Testis (tissue), 3 donors: Measurements from ENCODE around the gene RAB40B. TPM values are rescaled to one million over a fixed set of nuclear protein-coding genes. Genes with fewer than 3 reads are reported as not detected.

ENCODE experiments used
- DNase-seq: peaks from one replicate; pipeline ENCODE4 v3.0.0-alpha.2; 2019
- H3K27ac ChIP-seq, 2 donors: fragments of 200-600 bp; sonication (generic); one replicate each; pipeline ENCODE4 v1.5.1; 2019
- H3K27me3 ChIP-seq: fragments of 200-600 bp; sonication (generic); one replicate; pipeline ENCODE4 v1.5.1; 2019
- H3K36me3 ChIP-seq: fragments of 200-600 bp; sonication (generic); one replicate; pipeline ENCODE4 v1.5.1; 2017; ENCODE audit warnings: low read depth; ENCODE audit errors: missing control alignments
- H3K4me1 ChIP-seq: fragments of 200-600 bp; sonication (generic); one replicate; pipeline ENCODE4 v1.5.1; 2019
- H3K4me3 ChIP-seq, 2 donors: fragments of 200-600 bp; sonication (generic); one replicate each; pipeline ENCODE4 v1.5.1; 2017 to 2019
- H3K9me3 ChIP-seq: fragments of 200-600 bp; sonication (generic); one replicate; pipeline ENCODE4 v1.5.1; 2017
- CTCF ChIP-seq, 3 experiments: fragments of 450-650 bp in 2 of 3; fragments of 200-600 bp in 1 of 3; sonication (generic) in 1 of 3; IDR thresholded peaks; one replicate each; pipeline ENCODE4 v1.5.1; 2016 to 2019; ENCODE audit warnings: antibody characterized with exemption in 3 of 3, mild to moderate bottlenecking in 2 of 3, moderate library complexity in 1 of 3
- POLR2A ChIP-seq: fragments of 450-650 bp; IDR thresholded peaks from one replicate; pipeline ENCODE4 v1.6.1; 2017; ENCODE audit warnings: antibody characterized with exemption, mild to moderate bottlenecking, moderate library complexity
- WGBS, 2 donors: methylation state at CpG; one replicate each; pipeline ENCODE4 v1.1.5; 2018; 5-methylcytosine and 5-hydroxymethylcytosine counted together
- intact Hi-C: fragments of 100-400 bp; cut with DNase I; formaldehyde crosslinking; loops from one replicate; pipeline ENCODE4 v1.15.1; 2023; ENCODE audit warnings: low total_unique reads
- polyA plus RNA-seq: library from polyadenylated mRNA; stranded (reverse); fragments of 350-450 nt; fragmentation: Illumina TruSeq; extraction: RNeasy Lipid Tissue Mini Kit (QIAGEN cat#74804); gene quantifications from one replicate; pipeline ENCODE4 v1.2.3, GENCODE V29; 2014; ENCODE audit warnings: low read depth, low replicate concordance; ENCODE audit not compliant: insufficient read depth
- total RNA-seq, 2 donors: library from RNA; depleted of rRNA; stranded (reverse); fragments of >200 nt; gene quantifications; one replicate each; pipeline ENCODE4 v1.2.3, GENCODE V29; 2016

RAB40B gene
- total and polyA plus RNA-seq, 3 donors from 2014 or later = 9.4 to 16.4 (median 13.5) TPM

- Histone ChIP-seq H3K27me3 (no peaks in the 10 kb centered on the region), H3K27ac (no peak overlapping the region), H3K9me3 (no peaks in the 10 kb centered on the region), H3K36me3 (no peaks in the 10 kb centered on the region), H3K4me1 (no peaks in the 10 kb centered on the region), H3K4me3 (no peak overlapping the region)
- 75% methylated on average over 17 to 18 of the region's 18 CpGs for WGBS, 2 donors
- TF ChIP-seq POLR2A (no peak), CTCF (IDR thresholded peaks at IDR 0.05) (no peak)
- peak; percentile 48 for DNase-seq
- intact Hi-C loops = no loop called here
Observed at GRCh38 chr17:82690786-82691489, 7.6 kb downstream of the RAB40B start.

- TF ChIP-seq CTCF (IDR thresholded peaks at IDR 0.05) (no peak), POLR2A (no peak)
- no peaks in the 10 kb centered on the region for H3K4me1 ChIP-seq
- no peaks in the 10 kb centered on the region for H3K9me3 ChIP-seq
- H3K27ac ChIP-seq = no peak overlapping the region
- intact Hi-C loops = no loop called here
- 85 to 97% methylated on average over 3 to 7 of the region's 8 CpGs for WGBS, 2 donors
- no peak for DNase-seq
- H3K4me3 ChIP-seq = no peak overlapping the region
- no peaks in the 10 kb centered on the region for H3K36me3 ChIP-seq
- H3K27me3 ChIP-seq = no peaks in the 10 kb centered on the region
Observed at GRCh38 chr17:82689077-82689476, 9.4 kb downstream of the RAB40B start.

DNA sequence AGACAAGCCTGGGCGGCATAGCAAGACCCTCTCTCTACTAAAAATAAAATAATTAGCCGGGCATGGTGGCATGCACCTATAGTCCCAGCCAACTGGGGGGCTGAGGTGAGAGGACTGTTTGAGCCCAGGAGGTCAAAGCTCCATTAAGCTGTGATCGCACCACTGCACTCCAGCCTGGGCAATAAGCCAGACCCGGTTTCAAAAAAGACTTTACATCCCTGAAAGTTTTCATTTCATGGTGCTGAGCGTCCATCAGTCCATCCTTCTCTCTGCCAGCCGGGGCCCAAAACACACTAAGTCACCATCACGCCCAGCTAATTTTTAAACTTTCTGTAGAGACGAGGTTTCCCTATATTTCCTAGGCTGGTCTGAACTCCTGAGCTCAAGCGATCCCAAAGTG, 10.6 kb downstream of the RAB40B start:
- H3K9me3 ChIP-seq = no peaks in the 10 kb centered on the region
- intact Hi-C loops = no loop called here
- no peak for DNase-seq
- TF ChIP-seq POLR2A = no peak
- no peak for TF ChIP-seq CTCF (IDR thresholded peaks at IDR 0.05)
- WGBS, 2 donors = 91 to 93% methylated on average over 8 to 9 of the region's 9 CpGs
- H3K4me3 ChIP-seq = no peak overlapping the region
- H3K27me3 ChIP-seq = no peaks in the 10 kb centered on the region
- H3K27ac ChIP-seq = no peak overlapping the region
- no peaks in the 10 kb centered on the region for H3K4me1 ChIP-seq
- H3K36me3 ChIP-seq = no peaks in the 10 kb centered on the region

DNA sequence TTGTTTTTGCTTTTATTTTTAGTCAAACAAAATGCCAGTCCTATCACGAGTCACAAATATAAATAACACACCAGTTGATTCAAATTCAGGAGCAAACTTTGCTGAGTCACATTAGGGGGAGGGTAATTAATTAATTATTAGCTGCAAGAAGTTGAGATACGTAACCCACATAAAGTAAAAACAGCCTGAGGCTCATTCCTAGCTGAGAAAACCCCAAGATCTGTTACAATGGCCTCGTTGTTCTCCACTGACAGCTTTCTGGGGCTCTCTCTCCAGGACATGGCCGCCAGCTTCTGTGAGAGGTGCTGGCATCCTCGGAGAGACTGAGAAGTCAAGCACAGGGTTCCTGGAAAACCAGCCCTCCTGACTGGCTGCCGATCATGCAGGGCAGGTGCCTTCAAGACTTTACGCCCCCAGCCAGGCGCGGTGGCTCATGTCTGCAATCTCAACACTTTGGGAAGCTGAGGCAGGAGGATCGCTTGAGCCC, 11.1 kb downstream of the RAB40B start:
- Histone ChIP-seq H3K4me1 (no peaks in the 10 kb centered on the region), H3K27ac (no peak overlapping the region), H3K27me3 (no peaks in the 10 kb centered on the region), H3K9me3 (no peaks in the 10 kb centered on the region), H3K36me3 (no peaks in the 10 kb centered on the region), H3K4me3 (no peak overlapping the region)
- intact Hi-C loops = no loop called here
- TF ChIP-seq CTCF (IDR thresholded peaks at IDR 0.05) = no peak
- no peak for TF ChIP-seq POLR2A
- DNase-seq = no peak
- WGBS, 2 donors = 80 to 91% methylated on average over 8 to 10 of the region's 10 CpGs
